ENCODE results near the gene ACSL5.
"Not testable (repeated sequence)": the region's sequence is repeated elsewhere in the genome, so short reads cannot be mapped to it uniquely, and the experiment has no call there.

Gene ACSL5

DNA sequence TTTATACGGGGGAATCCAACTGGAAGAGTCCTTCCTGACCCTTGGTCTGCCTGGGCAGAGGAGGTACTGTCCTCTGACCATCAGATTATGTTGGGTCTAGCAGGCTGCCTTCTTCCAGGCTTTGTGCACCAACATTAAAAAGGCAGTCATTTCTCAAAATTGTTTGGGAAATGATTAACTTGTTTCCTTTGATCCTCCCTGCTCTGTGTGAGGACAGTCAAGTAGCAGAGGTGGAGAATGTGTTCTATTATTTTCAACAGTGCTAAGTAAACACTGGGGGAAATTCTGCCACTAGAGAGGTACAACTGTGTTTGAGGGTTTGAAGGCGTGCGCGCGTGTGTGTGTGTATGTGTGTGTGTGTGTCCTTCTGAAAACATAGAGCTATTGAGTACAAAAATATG is 20.6 kb downstream of the ACSL5 start:
- no peak overlapping the region for H3K4me3 ChIP-seq (ENCODE audit: low read length)
- TF ChIP-seq, protein P1, sequence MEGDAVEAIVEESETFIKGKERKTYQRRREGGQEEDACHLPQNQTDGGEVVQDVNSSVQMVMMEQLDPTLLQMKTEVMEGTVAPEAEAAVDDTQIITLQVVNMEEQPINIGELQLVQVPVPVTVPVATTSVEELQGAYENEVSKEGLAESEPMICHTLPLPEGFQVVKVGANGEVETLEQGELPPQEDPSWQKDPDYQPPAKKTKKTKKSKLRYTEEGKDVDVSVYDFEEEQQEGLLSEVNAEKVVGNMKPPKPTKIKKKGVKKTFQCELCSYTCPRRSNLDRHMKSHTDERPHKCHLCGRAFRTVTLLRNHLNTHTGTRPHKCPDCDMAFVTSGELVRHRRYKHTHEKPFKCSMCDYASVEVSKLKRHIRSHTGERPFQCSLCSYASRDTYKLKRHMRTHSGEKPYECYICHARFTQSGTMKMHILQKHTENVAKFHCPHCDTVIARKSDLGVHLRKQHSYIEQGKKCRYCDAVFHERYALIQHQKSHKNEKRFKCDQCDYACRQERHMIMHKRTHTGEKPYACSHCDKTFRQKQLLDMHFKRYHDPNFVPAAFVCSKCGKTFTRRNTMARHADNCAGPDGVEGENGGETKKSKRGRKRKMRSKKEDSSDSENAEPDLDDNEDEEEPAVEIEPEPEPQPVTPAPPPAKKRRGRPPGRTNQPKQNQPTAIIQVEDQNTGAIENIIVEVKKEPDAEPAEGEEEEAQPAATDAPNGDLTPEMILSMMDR (conservative IDR thresholded peaks at IDR 0.05; ENCODE audit: low read depth, low read length) = no peak
- DNase-seq (ENCODE audit: low read depth) = no peak

DNA sequence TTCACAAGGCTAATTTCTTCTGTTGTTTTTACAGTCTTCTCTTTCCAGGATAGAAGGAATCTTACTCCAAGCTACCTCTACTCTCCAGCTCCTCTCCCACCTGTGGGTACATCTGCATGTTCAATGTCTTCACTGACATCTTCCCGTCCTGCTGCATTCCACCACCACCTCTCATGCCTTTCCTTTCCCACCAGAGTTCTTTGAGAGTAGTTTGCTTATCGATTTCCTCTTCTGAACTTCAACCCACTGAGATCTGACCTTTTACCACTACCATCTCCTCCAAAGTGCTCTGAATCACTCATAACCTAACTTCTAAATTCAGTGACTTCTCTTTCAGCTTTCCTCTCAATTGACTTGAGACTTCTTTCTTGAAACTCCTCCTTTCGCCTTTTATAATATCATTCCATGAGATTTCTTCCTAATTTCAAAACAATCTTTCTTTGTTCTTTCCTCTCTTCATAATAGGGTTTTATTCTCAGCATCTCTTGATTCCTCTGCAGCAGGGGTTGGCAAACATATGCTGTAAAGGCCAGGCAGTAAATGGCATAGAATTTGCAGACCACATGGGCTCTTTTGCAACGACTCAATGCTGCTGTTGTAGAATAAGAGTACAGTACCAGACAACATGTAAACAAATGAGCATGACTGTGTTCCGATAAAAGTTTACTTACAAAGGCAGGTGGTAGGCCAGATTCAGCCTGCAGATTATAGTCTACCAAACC is 22.1 kb downstream of the ACSL5 start:
- H3K4me3 ChIP-seq (ENCODE audit: low read length) = no peak overlapping the region
- no peak for DNase-seq (ENCODE audit: low read depth)
- TF ChIP-seq, protein P1 (conservative IDR thresholded peaks at IDR 0.05; ENCODE audit: low read depth, low read length) = no peak

DNA sequence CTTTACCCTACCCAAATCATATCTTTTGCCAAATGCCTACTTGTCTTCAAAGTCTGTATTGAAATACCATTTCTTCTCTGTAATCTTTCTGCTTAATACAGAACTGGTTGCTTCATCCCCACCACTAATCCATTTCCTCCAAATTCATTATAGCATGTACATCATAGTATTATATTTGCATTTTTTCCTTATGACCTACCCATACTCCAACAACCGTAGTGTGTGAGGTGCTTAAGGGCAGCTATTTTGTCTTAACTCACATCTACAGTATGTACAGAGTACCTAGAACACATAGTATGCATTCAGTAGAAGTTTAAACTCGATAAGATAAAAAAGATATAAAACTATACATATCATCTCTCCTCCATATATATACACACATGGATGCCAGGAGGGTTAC is 23.7 kb downstream of the ACSL5 start:
- TF ChIP-seq, protein P1 (conservative IDR thresholded peaks at IDR 0.05; ENCODE audit: low read depth, low read length) = no peak
- no peak for DNase-seq (ENCODE audit: low read depth)
- no peak overlapping the region for H3K4me3 ChIP-seq (ENCODE audit: low read length)

DNA sequence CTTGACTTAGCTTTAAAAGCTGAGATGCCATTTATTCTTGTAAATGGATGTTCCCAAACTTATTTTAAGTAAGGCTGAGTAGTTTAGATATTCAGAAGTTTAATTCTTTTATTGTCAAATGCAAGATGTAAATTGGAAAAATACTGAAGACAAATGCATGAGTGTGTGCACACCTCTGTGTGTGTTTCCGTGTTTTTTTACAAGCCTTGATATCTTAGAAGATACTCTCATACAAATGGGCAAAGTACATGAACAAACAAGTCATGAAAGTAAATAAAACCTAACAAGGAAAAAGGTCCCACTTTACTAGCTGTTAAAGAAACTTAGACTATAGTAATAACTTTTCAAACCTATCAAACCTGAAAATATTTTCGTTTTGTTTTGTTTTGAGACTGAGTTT is 29.0 kb downstream of the ACSL5 start:
- TF ChIP-seq, protein P1 (conservative IDR thresholded peaks at IDR 0.05; ENCODE audit: low read depth, low read length) = no peak
- H3K4me3 ChIP-seq (ENCODE audit: low read length) = no peak overlapping the region
- DNase-seq (ENCODE audit: low read depth) = no peak

DNA sequence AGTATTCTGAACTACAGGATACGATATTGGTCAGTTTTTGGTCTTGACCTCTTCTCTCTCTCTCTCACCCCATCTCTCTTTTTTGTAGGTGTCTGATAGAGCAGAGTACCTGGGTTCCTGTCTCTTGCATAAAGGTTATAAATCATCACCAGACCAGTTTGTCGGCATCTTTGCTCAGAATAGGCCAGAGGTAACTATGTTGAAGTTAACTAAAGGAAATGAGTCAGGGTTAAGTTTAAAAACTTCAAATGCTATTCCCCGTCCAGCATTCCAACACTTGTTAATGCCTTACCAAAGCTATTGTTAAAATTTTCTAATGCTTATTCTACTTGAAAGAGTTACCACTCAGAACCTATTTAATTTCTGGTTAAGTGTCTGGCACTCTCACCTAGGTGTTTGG is 30.7 kb downstream of the ACSL5 start:
- TF ChIP-seq, protein P1 (conservative IDR thresholded peaks at IDR 0.05; ENCODE audit: low read depth, low read length) = no peak
- no peak overlapping the region for H3K4me3 ChIP-seq (ENCODE audit: low read length)
- no peak for DNase-seq (ENCODE audit: low read depth)

DNA sequence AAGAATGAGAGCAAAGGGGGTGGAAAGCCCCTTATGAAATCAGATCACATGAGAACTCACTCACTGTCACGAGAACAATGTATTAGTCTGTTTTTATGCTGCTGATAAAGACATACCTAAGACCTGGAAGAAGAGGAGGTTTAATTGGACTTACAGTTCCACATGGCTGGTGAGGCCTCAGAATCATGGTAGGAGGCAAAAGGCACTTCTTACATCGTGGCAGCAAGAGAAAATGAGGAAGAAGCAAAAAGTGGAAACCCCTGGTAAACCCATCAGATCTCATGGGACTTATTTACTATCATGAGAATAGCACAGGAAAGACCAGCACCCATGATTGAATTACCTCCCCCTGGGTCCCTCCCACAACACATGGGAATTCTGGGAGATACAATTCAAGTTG is 32.9 kb downstream of the ACSL5 start:
- H3K4me3 ChIP-seq (ENCODE audit: low read length); DNase-seq (ENCODE audit: low read depth): not testable (repeated sequence)

DNA sequence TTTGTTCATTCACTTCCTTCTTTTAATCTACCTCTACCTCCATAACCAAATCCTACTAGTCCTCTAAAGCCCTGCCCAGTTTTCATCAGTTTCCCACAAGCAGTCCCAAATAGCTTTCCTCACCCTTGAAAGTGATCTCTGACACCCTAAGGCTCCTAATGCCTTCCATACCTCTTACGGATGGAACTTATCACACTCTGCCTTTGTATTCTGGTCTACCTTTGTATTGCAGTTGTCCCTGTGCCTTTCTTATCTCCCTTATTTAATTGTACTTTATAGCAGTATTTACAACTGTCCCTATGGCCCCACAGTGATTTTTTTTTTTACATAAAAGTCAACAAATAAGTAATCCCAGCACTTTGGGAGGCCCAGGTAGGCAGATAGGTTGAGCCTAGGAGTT is 33.8 kb downstream of the ACSL5 start:
- TF ChIP-seq, protein P1 (conservative IDR thresholded peaks at IDR 0.05; ENCODE audit: low read depth, low read length) = no peak
- no peak for DNase-seq (ENCODE audit: low read depth)
- H3K4me3 ChIP-seq (ENCODE audit: low read length) = no peak overlapping the region
